SJCRH30 (cell line): ENCODE data around the gene NT5C. TPM values are rescaled to one million over a fixed set of nuclear protein-coding genes. Genes with fewer than 3 reads are reported as not detected.

Source experiments
- DNase-seq, 2 experiments: peaks; one replicate each; pipeline ENCODE4 v3.0.0-alpha.2; 2015 to 2020
- H3K27ac ChIP-seq: fragments of 250-450 bp; sonication (Bioruptor Pico); 2 replicates; pipeline ENCODE4 v1.5.1; 2020; ENCODE audit warnings: mild to moderate bottlenecking, moderate library complexity
- H3K27me3 ChIP-seq: fragments of 250-450 bp; sonication (Bioruptor Pico); 2 replicates; pipeline ENCODE4 v1.5.1; 2020; ENCODE audit warnings: mild to moderate bottlenecking, moderate library complexity
- H3K36me3 ChIP-seq: fragments of 250-450 bp; sonication (Bioruptor Pico); 2 replicates; pipeline ENCODE4 v1.5.1; 2020; ENCODE audit warnings: mild to moderate bottlenecking, moderate library complexity
- H3K4me1 ChIP-seq: fragments of 250-450 bp; sonication (Bioruptor Pico); 2 replicates; pipeline ENCODE4 v1.5.1; 2020; ENCODE audit warnings: mild to moderate bottlenecking, moderate library complexity
- H3K4me3 ChIP-seq: fragments of 250-450 bp; sonication (Bioruptor Pico); 2 replicates; pipeline ENCODE4 v1.5.1; 2020; ENCODE audit warnings: mild to moderate bottlenecking, moderate library complexity
- H3K9me3 ChIP-seq: fragments of 250-450 bp; sonication (Bioruptor Pico); replicated peaks from 2 replicates; pipeline ENCODE4 v1.5.1; 2020; ENCODE audit warnings: mild to moderate bottlenecking, moderate library complexity
- total RNA-seq: library from RNA; depleted of rRNA; stranded (reverse); fragments of >200 nt; shearing (Covaris generic); gene quantifications from 2 replicates; pipeline ENCODE4 v1.2.3, GENCODE V29; 2014

Gene NT5C
- total RNA-seq, 1 experiment from 2014 or later, result 36.0 TPM

GRCh38 chr17:75114552-75115314 lies 16.8 kb downstream of the NT5C start:
- DNase-seq, result no peak
- Histone ChIP-seq H3K27me3 (no peaks in the 10 kb centered on the region), H3K4me3 (0 out of 2 replicates have a peak overlapping the region, but pooled peaks have one; percentile 19), H3K9me3 (no peaks in the 10 kb centered on the region), H3K4me1 (peaks cover 3% of the 10 kb centered on the region; the same call in 1 of the 2 replicates), H3K36me3 (no peaks in the 10 kb centered on the region), H3K27ac (no peak overlapping the region)

GRCh38 chr17:75113798-75114551 lies 17.6 kb downstream of the NT5C start:
- Histone ChIP-seq H3K27ac (no peak overlapping the region), H3K9me3 (no peaks in the 10 kb centered on the region)

GRCh38 chr17:75111777-75112335 lies 19.7 kb downstream of the NT5C start:
- no peak for DNase-seq
- no peaks in the 10 kb centered on the region for H3K9me3 ChIP-seq
- H3K27ac ChIP-seq, result no peak overlapping the region
- H3K27me3 ChIP-seq, result no peaks in the 10 kb centered on the region; the same call in 1 of the 2 replicates
- H3K36me3 ChIP-seq, result no peaks in the 10 kb centered on the region
- H3K4me1 ChIP-seq, result peaks cover 6% of the 10 kb centered on the region; the same call in 1 of the 2 replicates
- H3K4me3 ChIP-seq, result no peak overlapping the region

More at GRCh38 chr17:75113798-75114551, 17.6 kb downstream of the NT5C start:
- Histone ChIP-seq H3K4me1 (peaks cover 4% of the 10 kb centered on the region; the same call in 1 of the 2 replicates), H3K27me3 (no peaks in the 10 kb centered on the region; the same call in 1 of the 2 replicates), H3K4me3 (peak overlapping the region; percentile 19; the same call in 1 of the 2 replicates), H3K36me3 (no peaks in the 10 kb centered on the region)
- peak; percentile 93 to 97 for DNase-seq

GRCh38 chr17:75110234-75110937 lies 21.2 kb downstream of the NT5C start:
- H3K36me3 ChIP-seq, result no peaks in the 10 kb centered on the region
- H3K27me3 ChIP-seq, result no peaks in the 10 kb centered on the region; the same call in 1 of the 2 replicates
- no peak overlapping the region for H3K27ac ChIP-seq
- H3K9me3 ChIP-seq, result no peaks in the 10 kb centered on the region
- H3K4me3 ChIP-seq, result peak overlapping the region; percentile 63
- peaks cover 15% of the 10 kb centered on the region for H3K4me1 ChIP-seq
- DNase-seq, result peak in 1 of 2 experiments; percentile 13

GRCh38 chr17:75109407-75110233 lies 21.9 kb downstream of the NT5C start, which contains the start of gene ARMC7:
TSS of gene ARMC7 (plus strand) at chr17:75109969. CDS start at chr17:75110289, 320 bp downstream.
- H3K27ac ChIP-seq, result no peak within 1 kb of the TSS
- H3K27me3 ChIP-seq, result peaks cover 2% of the 10 kb centered on the region
- H3K4me3 ChIP-seq, result peak within 1 kb of the TSS; percentile 63
- H3K9me3 ChIP-seq, result no peaks in the 10 kb centered on the region
- DNase-seq, result peak; percentile 93 to 94
- H3K4me1 ChIP-seq, result peaks cover 22% of the 10 kb centered on the region
- H3K36me3 ChIP-seq, result no peaks in the 10 kb centered on the region

GRCh38 chr17:75109046-75109406 lies 22.5 kb downstream of the NT5C start:
- peak overlapping the region; percentile 63; the same call in 1 of the 2 replicates for H3K4me3 ChIP-seq
- H3K36me3 ChIP-seq, result no peaks in the 10 kb centered on the region
- no peak overlapping the region for H3K27ac ChIP-seq
- peaks cover 23% of the 10 kb centered on the region for H3K4me1 ChIP-seq
- no peaks in the 10 kb centered on the region for H3K9me3 ChIP-seq
- no peak for DNase-seq
- H3K27me3 ChIP-seq, result peaks cover 4% of the 10 kb centered on the region

GRCh38 chr17:75108193-75108592 lies 23.3 kb downstream of the NT5C start:
- peaks cover 4% of the 10 kb centered on the region for H3K27me3 ChIP-seq
- H3K36me3 ChIP-seq, result no peaks in the 10 kb centered on the region
- H3K4me1 ChIP-seq, result peaks cover 23% of the 10 kb centered on the region
- H3K27ac ChIP-seq, result no peak overlapping the region
- H3K9me3 ChIP-seq, result no peaks in the 10 kb centered on the region
- no peak for DNase-seq
- H3K4me3 ChIP-seq, result no peak overlapping the region

- peak; percentile 84 to 92 for DNase-seq
Observed at GRCh38 chr17:75105126-75106080, 26.1 kb downstream of the NT5C start.

GRCh38 chr17:75103601-75104554 lies 27.7 kb downstream of the NT5C start:
- Histone ChIP-seq H3K4me1 (peaks cover 25% of the 10 kb centered on the region), H3K27ac (no peak overlapping the region), H3K36me3 (no peaks in the 10 kb centered on the region), H3K9me3 (no peaks in the 10 kb centered on the region), H3K4me3 (no peak overlapping the region), H3K27me3 (peaks cover 4% of the 10 kb centered on the region)
- DNase-seq, result no peak

More at GRCh38 chr17:75105126-75106080, 26.1 kb downstream of the NT5C start:
- no peak overlapping the region for H3K27ac ChIP-seq
- H3K4me1 ChIP-seq, result peaks cover 29% of the 10 kb centered on the region
- H3K36me3 ChIP-seq, result no peaks in the 10 kb centered on the region
- no peak overlapping the region for H3K4me3 ChIP-seq
- H3K27me3 ChIP-seq, result peaks cover 4% of the 10 kb centered on the region
- H3K9me3 ChIP-seq, result no peaks in the 10 kb centered on the region

- H3K27me3 ChIP-seq, result peaks cover 4% of the 10 kb centered on the region; the same call in 1 of the 2 replicates
- no peak for DNase-seq
- H3K27ac ChIP-seq, result no peak overlapping the region
- no peaks in the 10 kb centered on the region for H3K9me3 ChIP-seq
- peaks cover 25% of the 10 kb centered on the region for H3K4me1 ChIP-seq
- no peak overlapping the region for H3K4me3 ChIP-seq
- H3K36me3 ChIP-seq, result no peaks in the 10 kb centered on the region
Observed at GRCh38 chr17:75102385-75102821, 29.1 kb downstream of the NT5C start.

- H3K27me3 ChIP-seq, result peaks cover 4% of the 10 kb centered on the region; the same call in 1 of the 2 replicates
- H3K4me1 ChIP-seq, result peaks cover 19% of the 10 kb centered on the region
- no peak for DNase-seq
- no peak overlapping the region for H3K4me3 ChIP-seq
- no peaks in the 10 kb centered on the region for H3K9me3 ChIP-seq
- H3K36me3 ChIP-seq, result no peaks in the 10 kb centered on the region
- no peak overlapping the region for H3K27ac ChIP-seq
Observed at GRCh38 chr17:75099881-75100595, 31.5 kb downstream of the NT5C start.
